SJSA1 (cell line): ENCODE data around the gene TMEM176A. TPM values are rescaled to one million over a fixed set of nuclear protein-coding genes. Genes with fewer than 3 reads are reported as not detected.
"Not testable (repeated sequence)": the region's sequence is repeated elsewhere in the genome, so short reads cannot be mapped to it uniquely, and the experiment has no call there.

Experiments used
- DNase-seq, 2 experiments: peaks; one replicate each; pipeline ENCODE4 v3.0.0-alpha.2; 2015 to 2020; ENCODE audit warnings: low spot score in 2 of 2, low read depth in 1 of 2
- H3K27ac ChIP-seq: fragments of 250-450 bp; sonication (Bioruptor Pico); 2 replicates; pipeline ENCODE4 v1.5.1; 2020; ENCODE audit warnings: mild to moderate bottlenecking, moderate library complexity
- H3K27me3 ChIP-seq: fragments of 250-450 bp; sonication (Bioruptor Pico); replicated peaks from 2 replicates; pipeline ENCODE4 v1.5.1; 2020; ENCODE audit warnings: mild to moderate bottlenecking, moderate library complexity
- H3K36me3 ChIP-seq: fragments of 250-450 bp; sonication (Bioruptor Pico); 2 replicates; pipeline ENCODE4 v1.5.1; 2020; ENCODE audit warnings: mild to moderate bottlenecking
- H3K4me1 ChIP-seq: fragments of 250-450 bp; sonication (Bioruptor Pico); replicated peaks from 2 replicates; pipeline ENCODE4 v1.6.1; 2021; ENCODE audit warnings: mild to moderate bottlenecking
- H3K4me3 ChIP-seq: fragments of 250-450 bp; sonication (Bioruptor Pico); 2 replicates; pipeline ENCODE4 v1.5.1; 2020; ENCODE audit warnings: mild to moderate bottlenecking
- H3K9me3 ChIP-seq: fragments of 250-450 bp; sonication (Bioruptor Pico); replicated peaks from 2 replicates; pipeline ENCODE4 v1.5.1; 2020; ENCODE audit warnings: mild to moderate bottlenecking
- total RNA-seq: library from RNA; depleted of rRNA; stranded (reverse); fragments of >200 nt; shearing (Covaris generic); gene quantifications from 2 replicates; pipeline ENCODE4 v1.2.3, GENCODE V29; 2014

Gene TMEM176A
- total RNA-seq, 1 experiment from 2014 or later: not detected

GRCh38 chr7:150797661-150798060 is 2.9 kb upstream of the TMEM176A start:
- peaks cover 43% of the 10 kb centered on the region for H3K27me3 ChIP-seq
- no peak overlapping the region for H3K27ac ChIP-seq
- no peak for DNase-seq

DNA sequence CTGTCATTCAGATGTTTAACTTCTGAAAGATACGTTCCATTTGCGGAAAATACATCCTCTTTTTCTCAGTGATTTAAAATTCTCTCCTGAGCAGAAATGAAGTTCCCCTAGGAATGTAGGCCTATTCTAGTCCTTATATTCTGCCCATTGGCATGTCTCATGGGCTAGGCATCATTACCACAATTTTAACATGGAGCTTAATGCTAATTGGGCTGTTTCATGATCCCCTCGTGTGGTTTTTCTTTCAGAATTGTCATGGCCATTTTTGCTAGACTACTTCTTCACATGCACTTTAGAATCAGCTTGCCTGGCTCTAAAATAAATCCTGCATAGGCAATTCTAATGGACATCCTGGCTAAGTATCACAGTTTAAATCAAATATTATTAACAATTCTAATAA is 1.4 kb upstream of the TMEM176A start:
- Histone ChIP-seq H3K4me3 (no peak overlapping the region), H3K36me3 (no peaks in the 10 kb centered on the region), H3K27me3 (peaks cover 46% of the 10 kb centered on the region), H3K4me1 (no peaks in the 10 kb centered on the region), H3K9me3 (no peaks in the 10 kb centered on the region), H3K27ac (no peak overlapping the region)
- DNase-seq: no peak

More at GRCh38 chr7:150797661-150798060, 2.9 kb upstream of the TMEM176A start:
- Histone ChIP-seq H3K36me3 (no peaks in the 10 kb centered on the region), H3K9me3 (no peaks in the 10 kb centered on the region), H3K4me3 (no peak overlapping the region), H3K4me1 (no peaks in the 10 kb centered on the region)

- no peak within 1 kb of the TSS for H3K27ac ChIP-seq
- H3K36me3 ChIP-seq: no peaks in the 10 kb centered on the region
- H3K9me3 ChIP-seq: no peaks in the 10 kb centered on the region
- no peak for DNase-seq
- no peaks in the 10 kb centered on the region for H3K4me1 ChIP-seq
- H3K4me3 ChIP-seq: no peak within 1 kb of the TSS
- H3K27me3 ChIP-seq: peaks cover 46% of the 10 kb centered on the region
Observed at GRCh38 chr7:150799741-150800580, 608 bp upstream of the TMEM176A start, which contains the start of gene TMEM176B. Gene TMEM176B (minus strand): TSS chr7:150800364. CDS start chr7:150796569, 3,795 bp downstream.

- Histone ChIP-seq H3K27ac (no peak overlapping the region), H3K4me1 (no peaks in the 10 kb centered on the region), H3K9me3 (peaks cover 3% of the 10 kb centered on the region; the same call in 1 of the 2 replicates), H3K36me3 (no peaks in the 10 kb centered on the region), H3K4me3 (no peak overlapping the region), H3K27me3 (peaks cover 46% of the 10 kb centered on the region)
- no peak for DNase-seq
Observed at GRCh38 chr7:150801242-150801945, 825 bp downstream of the TMEM176A start.

- no peak overlapping the region for H3K27ac ChIP-seq
- DNase-seq: no peak
- no peak overlapping the region for H3K4me3 ChIP-seq
- no peaks in the 10 kb centered on the region for H3K4me1 ChIP-seq
- no peaks in the 10 kb centered on the region for H3K36me3 ChIP-seq
- H3K27me3 ChIP-seq: peaks cover 46% of the 10 kb centered on the region
- H3K9me3 ChIP-seq: peaks cover 3% of the 10 kb centered on the region; the same call in 1 of the 2 replicates
Observed at GRCh38 chr7:150801946-150802771, 1.6 kb downstream of the TMEM176A start.

- H3K9me3 ChIP-seq: peaks cover 3% of the 10 kb centered on the region; the same call in 1 of the 2 replicates
- no peak for DNase-seq
- H3K4me3 ChIP-seq: no peak overlapping the region
- peaks cover 41% of the 10 kb centered on the region for H3K27me3 ChIP-seq
- no peaks in the 10 kb centered on the region for H3K36me3 ChIP-seq
- H3K27ac ChIP-seq: no peak overlapping the region
- H3K4me1 ChIP-seq: no peaks in the 10 kb centered on the region
Observed at GRCh38 chr7:150803161-150803860, 2.7 kb downstream of the TMEM176A start.

DNA sequence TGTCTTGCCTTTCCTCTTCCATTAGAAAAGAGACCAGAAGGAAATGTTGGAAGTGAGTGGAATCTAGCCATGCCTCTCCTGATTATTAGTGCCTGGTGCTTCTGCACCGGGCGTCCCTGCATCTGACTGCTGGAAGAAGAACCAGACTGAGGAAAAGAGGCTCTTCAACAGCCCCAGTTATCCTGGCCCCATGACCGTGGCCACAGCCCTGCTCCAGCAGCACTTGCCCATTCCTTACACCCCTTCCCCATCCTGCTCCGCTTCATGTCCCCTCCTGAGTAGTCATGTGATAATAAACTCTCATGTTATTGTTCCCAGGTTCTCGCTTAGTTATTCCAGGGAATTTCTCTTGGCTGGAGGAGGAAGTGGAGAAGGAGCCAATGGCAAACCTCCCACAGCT is 4.2 kb downstream of the TMEM176A start:
- no peaks in the 10 kb centered on the region for H3K36me3 ChIP-seq
- peaks cover 29% of the 10 kb centered on the region for H3K27me3 ChIP-seq
- no peaks in the 10 kb centered on the region for H3K4me1 ChIP-seq
- no peak overlapping the region for H3K4me3 ChIP-seq
- H3K27ac ChIP-seq: no peak overlapping the region
- DNase-seq: no peak
- H3K9me3 ChIP-seq: peaks cover 3% of the 10 kb centered on the region; the same call in 1 of the 2 replicates

GRCh38 chr7:150805864-150806263 is 5.3 kb downstream of the TMEM176A start:
- peaks cover 3% of the 10 kb centered on the region; the same call in 1 of the 2 replicates for H3K9me3 ChIP-seq
- H3K4me3 ChIP-seq: no peak overlapping the region
- H3K4me1 ChIP-seq: no peaks in the 10 kb centered on the region
- no peak overlapping the region for H3K27ac ChIP-seq
- H3K36me3 ChIP-seq: no peaks in the 10 kb centered on the region
- peaks cover 21% of the 10 kb centered on the region for H3K27me3 ChIP-seq
- DNase-seq: no peak

DNA sequence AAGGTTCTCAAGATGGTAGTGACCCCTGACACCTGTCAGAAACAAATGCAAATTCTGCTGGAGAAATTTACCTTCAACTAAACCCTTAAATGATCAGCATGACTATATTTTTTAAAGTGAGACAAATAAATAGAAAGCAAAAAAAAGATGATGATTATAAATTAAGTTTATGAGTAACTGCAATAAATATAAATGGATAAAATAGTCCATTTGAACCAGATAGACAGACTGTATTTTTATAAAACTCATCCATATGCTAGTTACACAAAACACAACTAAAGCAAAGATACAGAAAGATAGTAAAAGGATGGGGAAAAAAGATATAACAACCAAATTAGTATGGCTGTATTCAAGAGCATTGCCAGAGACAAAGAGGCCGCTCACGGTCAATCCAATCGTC is 5.9 kb downstream of the TMEM176A start:
- Histone ChIP-seq H3K27me3 (peaks cover 15% of the 10 kb centered on the region), H3K9me3 (peaks cover 3% of the 10 kb centered on the region; the same call in 1 of the 2 replicates), H3K36me3 (no peaks in the 10 kb centered on the region), H3K27ac (no peak overlapping the region), H3K4me3 (no peak overlapping the region), H3K4me1 (no peaks in the 10 kb centered on the region)
- no peak for DNase-seq

DNA sequence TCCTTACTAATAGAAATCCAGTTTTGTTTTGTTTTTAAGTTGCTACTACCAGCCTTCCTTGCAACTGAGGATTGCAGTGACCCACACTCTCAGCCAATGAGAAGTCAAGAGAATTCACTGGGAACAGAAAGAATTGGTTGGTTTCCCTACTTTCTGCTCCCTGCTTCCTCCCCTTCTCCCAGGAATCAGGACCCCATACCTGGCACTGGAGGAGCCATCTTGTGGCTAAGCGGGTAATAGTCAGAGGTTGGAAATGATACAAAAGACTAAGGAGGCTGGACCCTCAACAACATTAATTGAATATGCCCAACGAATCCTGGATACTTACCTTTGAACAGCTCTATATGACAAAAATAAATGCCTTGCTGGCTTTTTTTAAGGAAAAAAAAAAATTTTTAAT is 6.3 kb downstream of the TMEM176A start:
- Histone ChIP-seq H3K36me3 (no peaks in the 10 kb centered on the region), H3K27me3 (peaks cover 11% of the 10 kb centered on the region), H3K9me3 (peaks cover 3% of the 10 kb centered on the region; the same call in 1 of the 2 replicates), H3K27ac (no peak overlapping the region), H3K4me1 (no peaks in the 10 kb centered on the region), H3K4me3 (no peak overlapping the region)
- no peak for DNase-seq

- not testable (repeated sequence) for DNase-seq, H3K4me1 ChIP-seq, H3K4me3 ChIP-seq, H3K27ac ChIP-seq, H3K9me3 ChIP-seq, H3K27me3 ChIP-seq, H3K36me3 ChIP-seq
Observed at GRCh38 chr7:150807616-150808438, 7.3 kb downstream of the TMEM176A start.

DNA sequence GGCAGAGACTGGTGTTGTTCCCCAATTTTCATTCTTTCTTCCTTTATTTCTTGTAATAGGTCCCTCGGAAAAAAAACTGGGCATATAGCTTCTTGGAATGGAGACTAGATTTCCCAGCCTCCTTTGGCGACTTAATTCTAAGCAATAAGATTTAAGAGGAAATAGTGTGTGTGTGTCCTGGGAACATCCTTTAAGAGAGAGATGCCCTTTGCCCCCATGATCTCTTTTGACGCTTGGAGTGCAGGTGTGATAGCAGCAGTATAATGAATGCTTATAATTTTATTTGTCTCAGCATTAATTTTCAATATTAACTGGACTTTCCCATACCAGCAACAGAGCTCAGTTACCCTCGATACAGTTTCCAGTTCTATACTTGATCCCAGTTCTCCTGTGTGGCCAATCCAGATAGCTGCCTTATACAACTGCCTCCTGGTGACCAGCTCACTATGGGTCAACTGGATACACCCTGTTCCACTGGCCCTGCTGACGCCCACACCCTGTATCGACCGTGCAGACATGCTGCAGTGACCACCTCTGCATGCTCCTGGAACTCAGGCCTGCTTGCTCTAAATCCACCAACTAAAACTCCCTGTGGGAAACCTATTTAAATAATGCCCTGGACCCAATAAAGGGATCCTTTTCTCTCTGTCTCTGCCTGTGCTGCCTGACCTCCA is 13.9 kb downstream of the TMEM176A start:
- no peak overlapping the region for H3K4me3 ChIP-seq
- H3K27ac ChIP-seq: no peak overlapping the region

More for the DNA sequence above, 13.9 kb downstream of the TMEM176A start:
- DNase-seq: no peak
- no peaks in the 10 kb centered on the region for H3K4me1 ChIP-seq
- no peaks in the 10 kb centered on the region for H3K9me3 ChIP-seq
- H3K27me3 ChIP-seq: no peaks in the 10 kb centered on the region
- no peaks in the 10 kb centered on the region for H3K36me3 ChIP-seq
